ENCODE data around the gene CDC37.

DNA sequence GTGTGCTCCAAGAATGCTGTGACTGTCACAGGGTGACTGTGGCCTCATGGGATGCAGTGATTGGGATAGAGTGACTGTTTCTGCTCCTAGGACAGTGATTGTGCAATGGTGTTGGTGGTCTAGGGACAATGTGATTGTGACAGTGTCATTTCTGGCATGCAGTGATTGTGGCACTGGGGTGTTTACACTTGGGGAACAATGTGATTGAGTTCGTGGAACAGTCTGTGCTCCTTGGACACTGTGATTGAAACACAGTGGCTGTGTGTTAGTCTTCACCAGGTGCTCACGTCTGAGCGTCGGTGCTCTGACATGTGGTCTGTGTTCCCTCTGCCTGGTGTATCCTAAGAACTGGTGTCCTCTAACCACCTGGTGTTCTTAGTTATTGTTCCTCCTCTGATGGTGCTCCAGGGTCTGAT is 18.7 kb upstream of the CDC37 start:
- TF ChIP-seq MYC (IDR thresholded peaks at IDR 0.05; ENCODE audit: borderline replicate concordance, low read length) (no peak), CHD2 (IDR thresholded peaks at IDR 0.05; ENCODE audit: low read length, partially characterized antibody) (no peak), RCOR1 (IDR thresholded peaks at IDR 0.05; ENCODE audit: low read depth, low read length) (no peak)
